PC-3 (cell line): Measurements from ENCODE around the gene ANKRD27. TPM values are rescaled to one million over a fixed set of nuclear protein-coding genes. Genes with fewer than 3 reads are reported as not detected.

ENCODE experiments used
- ATAC-seq: fragments of 200-7000 bp; cut with Tn5 transposase; 2 replicates; pipeline ENCODE4 v1.9.1; 2020; ENCODE audit warnings: mild to moderate bottlenecking, moderate library complexity
- BruUV-seq: library from RNA; stranded (reverse); fragments of 400-500 nt; replicated peaks from 2 replicates; lab custom pipeline; 2021; lab: Mats Ljungman, UMichigan
- CTCF ChIA-PET: fragments of 300-600 bp; sonication (Branson Sonifier 250); formaldehyde crosslinking; loops from one replicate; lab custom pipeline; 2022; ENCODE audit warnings: antibody characterized with exemption; lab: Charles Lee
- POLR2A ChIA-PET: fragments of 300-600 bp; sonication (Branson Sonifier 250); formaldehyde crosslinking; loops from one replicate; lab custom pipeline; 2022; ENCODE audit warnings: antibody characterized with exemption; ENCODE audit not compliant: unreplicated experiment; lab: Charles Lee
- DNase-seq: peaks from one replicate; pipeline ENCODE4 v3.0.0-alpha.2; 2015
- H2AFZ ChIP-seq: fragments of 300-600 bp; sonication (generic); 2 replicates; pipeline ENCODE4 v1.6.0; 2016; ENCODE audit warnings: antibody characterized with exemption, low read length
- H3F3A ChIP-seq: fragments of 300-600 bp; sonication (generic); one replicate; pipeline ENCODE4 v1.6.0; 2017; ENCODE audit warnings: antibody characterized with exemption, low read length, control low read depth, mild to moderate bottlenecking; ENCODE audit not compliant: unreplicated experiment
- H3K27ac ChIP-seq: fragments of 300-600 bp; sonication (generic); 2 replicates; pipeline ENCODE4 v1.5.1; 2016; ENCODE audit warnings: mild to moderate bottlenecking, low read length
- H3K27me3 ChIP-seq: fragments of 300-600 bp; sonication (generic); 2 replicates; pipeline ENCODE4 v1.6.1; 2016; ENCODE audit warnings: low read length, mixed read lengths
- H3K36me3 ChIP-seq: fragments of 300-600 bp; sonication (generic); 2 replicates; pipeline ENCODE4 v1.6.1; 2016; ENCODE audit warnings: low read depth, mixed run types, low read length, mixed read lengths
- H3K4me1 ChIP-seq: fragments of 300-600 bp; sonication (generic); 2 replicates; pipeline ENCODE4 v1.5.1; 2016; ENCODE audit warnings: low read length; ENCODE audit not compliant: insufficient read depth
- H3K4me2 ChIP-seq: fragments of 300-600 bp; sonication (generic); 2 replicates; pipeline ENCODE4 v1.6.0; 2016; ENCODE audit warnings: low read length
- H3K4me3 ChIP-seq: fragments of 300-600 bp; sonication (generic); 2 replicates; pipeline ENCODE4 v1.5.1; 2016; ENCODE audit warnings: mild to moderate bottlenecking, low read length, mixed read lengths
- H3K79me2 ChIP-seq: fragments of 300-600 bp; sonication (generic); 2 replicates; pipeline ENCODE4 v1.6.1; 2017; ENCODE audit warnings: low read length, mixed read lengths
- H3K9ac ChIP-seq: fragments of 300-600 bp; sonication (generic); 2 replicates; pipeline ENCODE4 v1.6.0; 2016; ENCODE audit warnings: mild to moderate bottlenecking, low read length
- H3K9me2 ChIP-seq: fragments of 300-600 bp; sonication (generic); replicated peaks from 2 replicates; pipeline ENCODE4 v1.6.1; 2016; ENCODE audit warnings: mixed run types, low read length, mixed read lengths
- H3K9me3 ChIP-seq: fragments of 300-600 bp; sonication (generic); 2 replicates; pipeline ENCODE4 v1.6.1; 2016; ENCODE audit warnings: low read length, mixed read lengths
- H4K20me1 ChIP-seq: fragments of 300-600 bp; sonication (generic); 2 replicates; pipeline ENCODE4 v1.6.1; 2016; ENCODE audit warnings: low read length, mixed read lengths
- EZH2 ChIP-seq: fragments of 300-600 bp; sonication (generic); IDR thresholded peaks from one replicate; pipeline ENCODE4 v1.6.1; 2017; ENCODE audit warnings: antibody characterized with exemption, mild to moderate bottlenecking, low read length; ENCODE audit not compliant: unreplicated experiment
- EZH2phosphoT487 ChIP-seq: fragments of 300-600 bp; sonication (generic); IDR thresholded peaks from 2 replicates; pipeline ENCODE4 v1.6.1; 2018; ENCODE audit warnings: mild to moderate bottlenecking, antibody characterized with exemption, low read length, borderline replicate concordance
- intact Hi-C: fragments of 100-400 bp; cut with micrococcal nuclease; formaldehyde crosslinking; loops from 2 replicates; pipeline ENCODE4 v1.9.0; 2023
- total RNA-seq: library from RNA; depleted of rRNA; stranded (reverse); fragments of >200 nt; gene quantifications from 2 replicates; pipeline ENCODE4 v1.2.3, GENCODE V29; 2014
- TF ChIP-seq, protein P1 (sequence below): fragments of 300-600 bp; sonication (generic); conservative IDR thresholded peaks from 2 replicates; pipeline ENCODE4 v1.5.1; 2017; ENCODE audit warnings: antibody characterized with exemption, low read depth, mild to moderate bottlenecking, low read length

Gene ANKRD27
- total RNA-seq, 1 experiment from 2014 or later, result 14.3 TPM

DNA sequence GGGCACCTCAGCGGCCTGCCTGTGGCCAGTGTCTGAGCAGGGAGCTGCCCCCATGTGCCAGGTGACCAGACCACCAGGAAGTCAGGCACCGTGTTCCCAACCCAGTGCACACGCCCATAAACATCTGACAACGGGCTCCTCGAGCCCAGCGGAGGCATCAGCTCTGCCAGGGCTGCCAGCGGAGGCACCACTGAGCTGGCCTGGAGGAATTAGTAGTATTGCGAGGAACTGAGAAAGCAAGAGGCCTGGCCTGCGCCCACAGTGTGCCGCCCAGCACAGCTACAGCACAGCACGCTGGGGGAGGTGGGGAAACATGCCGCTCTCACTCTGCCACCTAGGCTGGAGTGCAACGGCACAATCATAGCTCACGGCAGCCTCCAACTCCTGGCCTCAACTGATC is 44.6 kb downstream of the ANKRD27 start:
- ATAC-seq, result no peak
- H3K4me3 ChIP-seq, result no peak overlapping the region
- no TSS peak for BruUV-seq
- no peak overlapping the region for H3K9ac ChIP-seq
- H2AFZ ChIP-seq, result no peak overlapping the region
- TF ChIP-seq, protein P1, sequence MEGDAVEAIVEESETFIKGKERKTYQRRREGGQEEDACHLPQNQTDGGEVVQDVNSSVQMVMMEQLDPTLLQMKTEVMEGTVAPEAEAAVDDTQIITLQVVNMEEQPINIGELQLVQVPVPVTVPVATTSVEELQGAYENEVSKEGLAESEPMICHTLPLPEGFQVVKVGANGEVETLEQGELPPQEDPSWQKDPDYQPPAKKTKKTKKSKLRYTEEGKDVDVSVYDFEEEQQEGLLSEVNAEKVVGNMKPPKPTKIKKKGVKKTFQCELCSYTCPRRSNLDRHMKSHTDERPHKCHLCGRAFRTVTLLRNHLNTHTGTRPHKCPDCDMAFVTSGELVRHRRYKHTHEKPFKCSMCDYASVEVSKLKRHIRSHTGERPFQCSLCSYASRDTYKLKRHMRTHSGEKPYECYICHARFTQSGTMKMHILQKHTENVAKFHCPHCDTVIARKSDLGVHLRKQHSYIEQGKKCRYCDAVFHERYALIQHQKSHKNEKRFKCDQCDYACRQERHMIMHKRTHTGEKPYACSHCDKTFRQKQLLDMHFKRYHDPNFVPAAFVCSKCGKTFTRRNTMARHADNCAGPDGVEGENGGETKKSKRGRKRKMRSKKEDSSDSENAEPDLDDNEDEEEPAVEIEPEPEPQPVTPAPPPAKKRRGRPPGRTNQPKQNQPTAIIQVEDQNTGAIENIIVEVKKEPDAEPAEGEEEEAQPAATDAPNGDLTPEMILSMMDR, result 0 out of 2 replicates have a peak, but pooled peaks have one; percentile 11
- TF ChIP-seq EZH2phosphoT487, result no peak
- no peak overlapping the region for H3K4me2 ChIP-seq
- no peaks in the 10 kb centered on the region for H3K4me1 ChIP-seq
- no peaks in the 10 kb centered on the region for H4K20me1 ChIP-seq
- no peak for DNase-seq
- no peaks in the 10 kb centered on the region for H3K79me2 ChIP-seq
- H3K36me3 ChIP-seq, result no peaks in the 10 kb centered on the region
- no peaks in the 10 kb centered on the region for H3F3A ChIP-seq
- H3K27ac ChIP-seq, result no peak overlapping the region
- H3K9me2 ChIP-seq, result no peaks in the 10 kb centered on the region
- intact Hi-C loops, result no loop called here
- H3K27me3 ChIP-seq, result no peaks in the 10 kb centered on the region
- POLR2A ChIA-PET, result no interaction called here
- no peaks in the 10 kb centered on the region for H3K9me3 ChIP-seq
- CTCF ChIA-PET, result no interaction called here

DNA sequence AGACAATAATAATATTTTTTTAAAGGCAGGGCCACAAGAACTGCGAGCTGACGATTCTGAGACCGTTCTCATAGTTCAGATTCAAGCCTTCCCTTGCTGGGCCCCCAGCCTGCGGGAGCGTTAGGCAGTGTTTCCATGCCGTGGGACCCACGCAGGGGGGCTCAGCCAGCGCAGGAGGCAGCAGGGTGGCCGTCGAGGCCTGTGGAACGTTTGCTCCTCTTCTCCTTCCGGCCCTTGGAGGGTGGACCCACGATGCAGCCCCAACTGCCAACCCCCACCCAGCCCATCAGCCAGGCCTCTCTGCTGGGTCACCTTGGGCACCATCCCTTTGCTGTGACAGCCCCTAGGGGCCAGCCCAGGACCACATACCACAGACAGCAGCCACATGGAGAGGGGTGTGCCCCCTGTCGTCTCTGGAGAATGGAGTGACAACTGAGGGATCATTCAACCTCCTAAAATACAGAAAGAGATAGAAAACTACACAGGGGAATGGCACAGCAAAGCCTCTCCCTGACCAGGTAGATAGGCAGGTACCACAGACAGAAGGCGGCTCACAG is 47.2 kb downstream of the ANKRD27 start:
- ATAC-seq (no peak), DNase-seq (no peak)
- Histone ChIP-seq H3K4me2 (no peak overlapping the region), H3K27ac (no peak overlapping the region), H3K9me2 (no peaks in the 10 kb centered on the region), H3K4me1 (no peaks in the 10 kb centered on the region), H3F3A (no peaks in the 10 kb centered on the region), H3K79me2 (no peaks in the 10 kb centered on the region), H4K20me1 (no peaks in the 10 kb centered on the region), H2AFZ (no peak overlapping the region), H3K9ac (no peak overlapping the region), H3K36me3 (no peaks in the 10 kb centered on the region), H3K27me3 (no peaks in the 10 kb centered on the region), H3K4me3 (no peak overlapping the region), H3K9me3 (no peaks in the 10 kb centered on the region)
- BruUV-seq, result no TSS peak
- intact Hi-C loops, result no loop called here
- POLR2A ChIA-PET, result no interaction called here
- TF ChIP-seq, protein P1, result no peak
- TF ChIP-seq EZH2phosphoT487 (no peak), EZH2 (no peak)
- CTCF ChIA-PET, result no interaction called here

- Histone ChIP-seq H3K27me3 (no peaks in the 10 kb centered on the region), H4K20me1 (no peaks in the 10 kb centered on the region), H3K9me2 (no peaks in the 10 kb centered on the region), H3K4me1 (no peaks in the 10 kb centered on the region), H3K36me3 (no peaks in the 10 kb centered on the region), H3K27ac (no peak overlapping the region), H3F3A (no peaks in the 10 kb centered on the region), H3K9me3 (no peaks in the 10 kb centered on the region), H3K4me2 (no peak overlapping the region), H3K9ac (no peak overlapping the region), H2AFZ (no peak overlapping the region), H3K4me3 (no peak overlapping the region), H3K79me2 (no peaks in the 10 kb centered on the region)
- TF ChIP-seq EZH2 (no peak), EZH2phosphoT487 (no peak)
- TF ChIP-seq, protein P1, result no peak
- ATAC-seq (no peak), DNase-seq (no peak)
- intact Hi-C loops, result no loop called here
- no TSS peak for BruUV-seq
- ChIA-PET CTCF (no interaction called here), POLR2A (no interaction called here)
Observed at GRCh38 chr19:32626969-32627368, 48.0 kb downstream of the ANKRD27 start.
